ENCODE measurements around the gene LRRN3.

Gene LRRN3

GRCh38 chr7:111092406-111093236 is 1.7 kb downstream of the LRRN3 start (continued):
- no peak for TF ChIP-seq ZNF645 (tag by site-specific recombination; IDR thresholded peaks at IDR 0.05)
- TF ChIP-seq ZNF426 (tag by site-specific recombination; IDR thresholded peaks at IDR 0.05), result no peak
- TF ChIP-seq PATZ1 (tag by site-specific recombination; IDR thresholded peaks at IDR 0.05), result peak; percentile 29; the same call in 1 of the 2 replicates
- TF ChIP-seq ZNF23 (tag by site-specific recombination; IDR thresholded peaks at IDR 0.05; ENCODE audit: borderline replicate concordance), result no peak
- no peak for TF ChIP-seq ZNF48 (tag by site-specific recombination; IDR thresholded peaks at IDR 0.05)
- TF ChIP-seq ZXDB (tag by site-specific recombination; IDR thresholded peaks at IDR 0.05), result peak; percentile 56; the same call in 1 of the 2 replicates
- no peak for TF ChIP-seq ZNF211 (tag by site-specific recombination; IDR thresholded peaks at IDR 0.05; ENCODE audit: low read depth)
- TF ChIP-seq EGR2 (tag by site-specific recombination; IDR thresholded peaks at IDR 0.05; ENCODE audit: low read depth), result no peak
- TF ChIP-seq ZNF114 (tag by site-specific recombination; IDR thresholded peaks at IDR 0.05), result no peak
- TF ChIP-seq KLF17 (tag by site-specific recombination; IDR thresholded peaks at IDR 0.05), result no peak
- no peak for TF ChIP-seq GLIS2 (tag by site-specific recombination; IDR thresholded peaks at IDR 0.05)
- 0 out of 2 replicates have a peak, but pooled peaks have one; percentile 67 for TF ChIP-seq ZNF362 (tag by site-specific recombination; IDR thresholded peaks at IDR 0.05)
- no peak for TF ChIP-seq ZSCAN4 (tag by site-specific recombination; IDR thresholded peaks at IDR 0.05)
- no peak for TF ChIP-seq ZBTB17 (tag by site-specific recombination; IDR thresholded peaks at IDR 0.05)
- TF ChIP-seq ZFP41 (tag by site-specific recombination; IDR thresholded peaks at IDR 0.05; ENCODE audit: borderline replicate concordance), result no peak
- no peak for TF ChIP-seq ZNF473 (tag by site-specific recombination; IDR thresholded peaks at IDR 0.05)
- no peak for TF ChIP-seq ZNF416 (tag by site-specific recombination; IDR thresholded peaks at IDR 0.05)
- peak; percentile 73; the same call in 1 of the 2 replicates for TF ChIP-seq ZNF24 (tag by site-specific recombination; IDR thresholded peaks at IDR 0.05)
- TF ChIP-seq ZBTB21 (tag by site-specific recombination; IDR thresholded peaks at IDR 0.05), result no peak
- no peak for TF ChIP-seq SALL2 (tag by site-specific recombination; IDR thresholded peaks at IDR 0.05; ENCODE audit: borderline replicate concordance)
- TF ChIP-seq ZSCAN5A (tag by site-specific recombination; IDR thresholded peaks at IDR 0.05), result no peak
- TF ChIP-seq ZBTB10 (tag by site-specific recombination; IDR thresholded peaks at IDR 0.05), result no peak
- 0 out of 2 replicates have a peak, but pooled peaks have one; percentile 20 for TF ChIP-seq ZNF692 (tag by site-specific recombination; IDR thresholded peaks at IDR 0.05)
- TF ChIP-seq INSM2 (tag by site-specific recombination; IDR thresholded peaks at IDR 0.05), result peak; percentile 79; the same call in 1 of the 2 replicates
